Gastroesophageal sphincter (tissue), 4 donors: ENCODE results near the gene CHIC2. TPM values are rescaled to one million over a fixed set of nuclear protein-coding genes. Genes with fewer than 3 reads are reported as not detected.

Experiments
- ATAC-seq: fragments of 150-250 bp; one replicate; pipeline ENCODE4 v1.9.1; 2016; ENCODE audit warnings: mild to moderate bottlenecking, moderate library complexity
- H3K27ac ChIP-seq, 4 donors: fragments of 200-600 bp; sonication (generic) in 3 of 4; 1 replicate in 3 of 4; 2 replicates in 1 of 4; pipeline ENCODE4 v1.5.1; 2016 to 2019
- H3K27me3 ChIP-seq: fragments of 200-600 bp; sonication (generic); one replicate; pipeline ENCODE4 v1.5.1; 2019
- H3K36me3 ChIP-seq, 2 donors: fragments of 200-600 bp; sonication (generic); one replicate each; pipeline ENCODE4 v1.5.1; 2019; ENCODE audit warnings: control low read depth in 1 of 2
- H3K4me1 ChIP-seq, 3 donors: fragments of 200-600 bp; sonication (generic); 1 replicate in 2 of 3; 2 replicates in 1 of 3; pipeline ENCODE4 v1.5.1; 2016 to 2019; ENCODE audit warnings: control low read depth in 2 of 3
- H3K4me3 ChIP-seq, 2 donors: fragments of 200-600 bp; sonication (generic); one replicate each; pipeline ENCODE4 v1.5.1; 2019; ENCODE audit warnings: mild to moderate bottlenecking in 1 of 2, moderate library complexity in 1 of 2
- H3K9me3 ChIP-seq, 3 donors: fragments of 200-600 bp; sonication (generic); one replicate each; pipeline ENCODE4 v1.5.1; 2017 to 2019; ENCODE audit warnings: control low read depth in 2 of 3
- CTCF ChIP-seq, 4 experiments: fragments of 200-600 bp in 2 of 4; fragments of 450-650 bp in 2 of 4; sonication (generic) in 1 of 4; IDR thresholded peaks; one replicate each; pipeline ENCODE4 v1.5.1; 2017 to 2019; ENCODE audit warnings: antibody characterized with exemption in 4 of 4, mild to moderate bottlenecking in 2 of 4, moderate library complexity in 2 of 4
- EP300 ChIP-seq: sonication (generic); formaldehyde crosslinking; IDR thresholded peaks from one replicate; pipeline ENCODE4 v1.6.1; 2017; ENCODE audit warnings: antibody characterized with exemption, mild to moderate bottlenecking
- POLR2A ChIP-seq, 2 donors: fragments of 450-650 bp; IDR thresholded peaks; one replicate each; pipeline ENCODE4 v1.6.1; 2017; ENCODE audit warnings: antibody characterized with exemption in 2 of 2, mild to moderate bottlenecking in 2 of 2, moderate library complexity in 1 of 2
- POLR2AphosphoS5 ChIP-seq: sonication (generic); formaldehyde crosslinking; IDR thresholded peaks from one replicate; pipeline ENCODE4 v1.6.1; 2017; ENCODE audit warnings: antibody characterized with exemption
- WGBS, 2 donors: methylation state at CpG; one replicate each; pipeline ENCODE4 v1.1.5; 2018; ENCODE audit warnings: low coverage in 1 of 2; 5-methylcytosine and 5-hydroxymethylcytosine counted together
- total RNA-seq, 4 donors: library from RNA; depleted of rRNA; stranded (reverse); fragments of >200 nt; gene quantifications; one replicate each; pipeline ENCODE4 v1.1.0, GENCODE V29; 2016

Gene CHIC2
- total RNA-seq, 4 donors from 2014 or later: 25.0 to 37.7 (median 29.2) TPM

GRCh38 chr4:53967986-53968385, 96.4 kb downstream of the CHIC2 start:
- Histone ChIP-seq H3K36me3 (no peaks in the 10 kb centered on the region), H3K4me3 (no peak overlapping the region), H3K4me1 (no peaks in the 10 kb centered on the region), H3K27me3 (no peaks in the 10 kb centered on the region), H3K27ac (no peak overlapping the region), H3K9me3 (no peaks in the 10 kb centered on the region)
- TF ChIP-seq POLR2AphosphoS5: no peak
- no peak for TF ChIP-seq CTCF (IDR thresholded peaks at IDR 0.05)
- TF ChIP-seq EP300: no peak
- WGBS, 2 donors: 56 to 100% methylated on average over 1 of the region's 1 CpG
- ATAC-seq: no peak

- no peak for ATAC-seq
- Histone ChIP-seq H3K27me3 (peaks cover 1% of the 10 kb centered on the region), H3K36me3 (no peaks in the 10 kb centered on the region), H3K27ac (no peak overlapping the region), H3K4me1 (no peaks in the 10 kb centered on the region), H3K9me3 (no peaks in the 10 kb centered on the region), H3K4me3 (no peak overlapping the region)
- WGBS, 2 donors: 59 to 64% methylated on average over 3 of the region's 3 CpGs
- TF ChIP-seq POLR2AphosphoS5 (no peak), EP300 (no peak), CTCF (IDR thresholded peaks at IDR 0.05) (no peak), POLR2A (IDR thresholded peaks at IDR 0.05) (no peak)
Measured at GRCh38 chr4:53963781-53964180, 100.6 kb downstream of the CHIC2 start.

GRCh38 chr4:53963336-53963735, 101.1 kb downstream of the CHIC2 start:
- Histone ChIP-seq H3K4me3 (no peak overlapping the region), H3K36me3 (no peaks in the 10 kb centered on the region), H3K9me3 (no peaks in the 10 kb centered on the region), H3K27ac (no peak overlapping the region), H3K27me3 (peaks cover 6% of the 10 kb centered on the region), H3K4me1 (no peaks in the 10 kb centered on the region)
- no peak for ATAC-seq
- 86 to 95% methylated on average over 3 to 4 of the region's 4 CpGs for WGBS, 2 donors
- TF ChIP-seq CTCF (IDR thresholded peaks at IDR 0.05) (no peak), EP300 (no peak), POLR2AphosphoS5 (no peak), POLR2A (IDR thresholded peaks at IDR 0.05) (no peak)

GRCh38 chr4:53962516-53963225, 101.7 kb downstream of the CHIC2 start:
- ATAC-seq: no peak
- Histone ChIP-seq H3K36me3 (no peaks in the 10 kb centered on the region), H3K4me1 (no peaks in the 10 kb centered on the region), H3K27ac (no peak overlapping the region), H3K4me3 (no peak overlapping the region), H3K27me3 (peaks cover 11% of the 10 kb centered on the region), H3K9me3 (no peaks in the 10 kb centered on the region)
- TF ChIP-seq POLR2AphosphoS5 (no peak), CTCF (IDR thresholded peaks at IDR 0.05) (no peak), EP300 (no peak), POLR2A (IDR thresholded peaks at IDR 0.05) (no peak)
- 51 to 69% methylated on average over 4 of the region's 4 CpGs for WGBS, 2 donors

GRCh38 chr4:53961351-53961750, 103.1 kb downstream of the CHIC2 start:
- Histone ChIP-seq H3K4me1 (no peaks in the 10 kb centered on the region), H3K27ac (no peak overlapping the region), H3K27me3 (peaks cover 12% of the 10 kb centered on the region), H3K4me3 (no peak overlapping the region), H3K9me3 (no peaks in the 10 kb centered on the region), H3K36me3 (no peaks in the 10 kb centered on the region)
- WGBS, 2 donors: 82 to 93% methylated on average over 1 of the region's 1 CpG
- no peak for ATAC-seq
- TF ChIP-seq CTCF (IDR thresholded peaks at IDR 0.05): no peak
- TF ChIP-seq POLR2AphosphoS5: no peak
- no peak for TF ChIP-seq EP300
- TF ChIP-seq POLR2A (IDR thresholded peaks at IDR 0.05): no peak
